ENCODE results near the gene RAI1. TPM values are rescaled to one million over a fixed set of nuclear protein-coding genes. Genes with fewer than 3 reads are reported as not detected.

Gene RAI1
- total RNA-seq, 1 donor from 2014 or later, result 46.2 TPM

DNA sequence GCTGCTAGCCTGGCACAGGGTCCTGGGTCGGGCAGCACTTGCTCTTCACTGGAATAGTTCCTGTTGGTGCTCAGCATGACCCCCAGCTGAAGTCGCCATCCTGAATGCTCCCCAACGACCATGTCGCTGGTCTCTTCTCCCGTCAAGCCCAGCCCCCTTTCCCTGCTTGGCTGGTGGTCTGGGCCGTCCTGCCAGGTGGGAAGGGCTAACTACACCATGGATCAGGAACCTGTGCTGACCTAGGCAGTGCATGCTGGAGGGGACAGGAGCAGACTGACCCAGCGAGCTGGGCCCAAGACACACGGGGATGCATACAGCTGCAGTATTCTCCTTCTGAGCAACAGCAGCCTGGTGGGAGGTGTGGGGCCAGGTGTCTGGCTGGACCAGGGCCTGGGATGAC, 164.7 kb downstream of the RAI1 start:
- Mint-ChIP-seq H3K9me3 (ENCODE audit: unreplicated experiment) (no peaks in the 10 kb centered on the region), H3K4me3 (ENCODE audit: unreplicated experiment) (no peak overlapping the region), H3K27me3 (ENCODE audit: unreplicated experiment) (peaks cover 17% of the 10 kb centered on the region), H3K27ac (ENCODE audit: unreplicated experiment) (no peak overlapping the region), H3K4me1 (ENCODE audit: unreplicated experiment) (peaks cover 27% of the 10 kb centered on the region), H3K36me3 (ENCODE audit: low read depth, unreplicated experiment) (peaks cover 3% of the 10 kb centered on the region)
- DNase-seq (ENCODE audit: low spot score), result no peak
- TF ChIP-seq, protein P1, sequence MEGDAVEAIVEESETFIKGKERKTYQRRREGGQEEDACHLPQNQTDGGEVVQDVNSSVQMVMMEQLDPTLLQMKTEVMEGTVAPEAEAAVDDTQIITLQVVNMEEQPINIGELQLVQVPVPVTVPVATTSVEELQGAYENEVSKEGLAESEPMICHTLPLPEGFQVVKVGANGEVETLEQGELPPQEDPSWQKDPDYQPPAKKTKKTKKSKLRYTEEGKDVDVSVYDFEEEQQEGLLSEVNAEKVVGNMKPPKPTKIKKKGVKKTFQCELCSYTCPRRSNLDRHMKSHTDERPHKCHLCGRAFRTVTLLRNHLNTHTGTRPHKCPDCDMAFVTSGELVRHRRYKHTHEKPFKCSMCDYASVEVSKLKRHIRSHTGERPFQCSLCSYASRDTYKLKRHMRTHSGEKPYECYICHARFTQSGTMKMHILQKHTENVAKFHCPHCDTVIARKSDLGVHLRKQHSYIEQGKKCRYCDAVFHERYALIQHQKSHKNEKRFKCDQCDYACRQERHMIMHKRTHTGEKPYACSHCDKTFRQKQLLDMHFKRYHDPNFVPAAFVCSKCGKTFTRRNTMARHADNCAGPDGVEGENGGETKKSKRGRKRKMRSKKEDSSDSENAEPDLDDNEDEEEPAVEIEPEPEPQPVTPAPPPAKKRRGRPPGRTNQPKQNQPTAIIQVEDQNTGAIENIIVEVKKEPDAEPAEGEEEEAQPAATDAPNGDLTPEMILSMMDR (IDR thresholded peaks at IDR 0.05; ENCODE audit: unreplicated experiment), result no peak

DNA sequence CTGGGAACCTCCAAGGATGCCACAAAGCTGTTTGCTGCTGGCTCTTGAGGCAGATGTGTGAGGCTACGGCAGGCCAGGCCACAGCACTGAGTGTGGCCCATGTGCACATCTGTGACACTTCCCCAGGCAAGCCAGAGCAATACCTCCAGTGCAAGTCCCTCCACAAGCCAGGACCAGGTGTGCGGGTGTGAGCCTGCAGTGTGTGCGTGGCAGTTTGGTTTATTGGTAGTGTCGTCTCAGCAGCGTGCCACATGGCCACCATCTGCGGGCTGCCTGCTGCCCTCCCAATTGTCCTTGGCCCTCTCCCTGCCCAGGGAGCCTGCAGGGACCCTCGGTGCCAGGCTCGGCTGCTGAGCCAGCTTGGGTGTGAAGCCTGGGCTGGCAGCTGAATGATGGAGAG, 165.4 kb downstream of the RAI1 start:
- H3K27me3 Mint-ChIP-seq (ENCODE audit: unreplicated experiment), result peaks cover 13% of the 10 kb centered on the region
- H3K4me1 Mint-ChIP-seq (ENCODE audit: unreplicated experiment), result peaks cover 23% of the 10 kb centered on the region
- TF ChIP-seq, protein P1 (IDR thresholded peaks at IDR 0.05; ENCODE audit: unreplicated experiment), result no peak
- H3K9me3 Mint-ChIP-seq (ENCODE audit: unreplicated experiment), result no peaks in the 10 kb centered on the region
- H3K4me3 Mint-ChIP-seq (ENCODE audit: unreplicated experiment), result no peak overlapping the region
- H3K36me3 Mint-ChIP-seq (ENCODE audit: low read depth, unreplicated experiment), result no peaks in the 10 kb centered on the region
- no peak overlapping the region for H3K27ac Mint-ChIP-seq (ENCODE audit: unreplicated experiment)
- DNase-seq (ENCODE audit: low spot score), result no peak

DNA sequence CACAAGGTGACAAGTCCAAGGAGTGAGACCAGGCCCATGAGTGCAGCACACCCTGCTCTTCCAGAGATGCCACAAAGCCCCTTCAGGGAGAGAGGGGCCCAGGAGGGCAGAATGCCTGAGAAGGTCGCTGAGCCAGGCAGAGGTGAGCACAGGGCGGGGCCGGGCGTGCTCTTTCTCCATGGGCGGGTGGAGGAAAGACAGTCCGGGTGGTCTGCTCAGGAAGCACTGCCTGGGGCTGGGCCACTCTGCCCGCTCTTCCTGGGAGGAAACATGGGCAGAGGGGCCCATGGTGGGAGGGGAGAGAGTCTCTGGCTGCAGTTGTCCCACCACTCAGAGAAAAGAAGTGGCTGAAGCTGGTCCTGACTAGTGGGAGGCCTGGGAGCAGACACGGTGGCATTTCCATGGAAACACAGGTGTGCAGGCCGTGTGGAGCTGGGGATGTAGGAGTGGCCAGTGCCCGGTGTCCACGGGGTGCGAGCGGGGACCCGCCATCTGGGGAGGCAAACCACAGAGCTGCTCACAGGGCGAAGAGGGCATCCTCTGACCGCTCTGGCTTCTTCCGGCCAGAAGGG, 165.9 kb downstream of the RAI1 start:
- TF ChIP-seq, protein P1 (IDR thresholded peaks at IDR 0.05; ENCODE audit: unreplicated experiment), result no peak
- H3K27ac Mint-ChIP-seq (ENCODE audit: unreplicated experiment), result no peak overlapping the region
- DNase-seq (ENCODE audit: low spot score), result no peak

GRCh38 chr17:17847726-17848125, 166.5 kb downstream of the RAI1 start:
- Mint-ChIP-seq H3K4me1 (ENCODE audit: unreplicated experiment) (peaks cover 15% of the 10 kb centered on the region), H3K36me3 (ENCODE audit: low read depth, unreplicated experiment) (no peaks in the 10 kb centered on the region), H3K4me3 (ENCODE audit: unreplicated experiment) (no peak overlapping the region), H3K9me3 (ENCODE audit: unreplicated experiment) (no peaks in the 10 kb centered on the region), H3K27me3 (ENCODE audit: unreplicated experiment) (peaks cover 13% of the 10 kb centered on the region), H3K27ac (ENCODE audit: unreplicated experiment) (no peak overlapping the region)
- no peak for DNase-seq (ENCODE audit: low spot score)
- TF ChIP-seq, protein P1 (IDR thresholded peaks at IDR 0.05; ENCODE audit: unreplicated experiment), result no peak

More for the DNA sequence above, 165.9 kb downstream of the RAI1 start:
- H3K4me3 Mint-ChIP-seq (ENCODE audit: unreplicated experiment), result no peak overlapping the region
- peaks cover 20% of the 10 kb centered on the region for H3K4me1 Mint-ChIP-seq (ENCODE audit: unreplicated experiment)
- H3K36me3 Mint-ChIP-seq (ENCODE audit: low read depth, unreplicated experiment), result no peaks in the 10 kb centered on the region
- H3K27me3 Mint-ChIP-seq (ENCODE audit: unreplicated experiment), result peaks cover 14% of the 10 kb centered on the region
- no peaks in the 10 kb centered on the region for H3K9me3 Mint-ChIP-seq (ENCODE audit: unreplicated experiment)

DNA sequence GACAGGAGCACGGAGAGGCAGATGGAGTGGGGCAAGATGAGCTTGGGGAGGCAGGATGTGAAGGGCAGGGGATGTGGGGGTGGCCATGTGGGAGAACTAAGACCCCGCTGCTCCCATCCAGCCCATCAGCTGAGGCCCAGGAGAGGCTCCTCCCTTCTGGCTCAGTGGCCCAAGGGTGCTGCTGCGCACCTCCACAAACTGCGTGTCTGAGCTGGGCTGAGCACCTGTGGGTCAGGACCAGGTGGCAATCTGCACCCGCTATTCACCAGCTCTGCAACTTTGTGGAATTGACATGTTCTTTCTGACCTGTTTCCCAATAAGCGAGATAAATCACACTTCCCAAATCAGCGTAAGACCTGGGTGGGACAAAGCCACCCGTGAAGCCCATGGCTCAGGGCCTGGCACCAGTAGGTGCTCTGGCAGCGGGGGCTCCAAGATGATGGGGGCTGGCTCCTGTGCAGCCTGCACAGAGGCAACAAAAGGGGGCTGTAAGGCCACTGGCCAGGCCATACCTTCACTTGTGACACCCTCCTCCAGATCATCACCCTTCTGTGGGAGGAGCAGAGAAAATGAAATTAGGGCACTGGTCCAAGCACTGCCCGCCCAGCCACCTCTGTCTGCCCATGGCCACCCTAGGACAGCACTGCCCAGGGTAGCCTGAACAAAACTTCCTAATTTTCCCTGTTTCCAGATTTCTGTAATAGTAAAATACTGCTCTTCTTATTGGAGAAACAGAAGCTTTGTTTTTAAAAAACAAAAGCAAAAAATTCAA, 167.2 kb downstream of the RAI1 start:
- Mint-ChIP-seq H3K9me3 (ENCODE audit: unreplicated experiment) (no peaks in the 10 kb centered on the region), H3K4me3 (ENCODE audit: unreplicated experiment) (no peak overlapping the region), H3K27ac (ENCODE audit: unreplicated experiment) (no peak overlapping the region), H3K27me3 (ENCODE audit: unreplicated experiment) (peaks cover 11% of the 10 kb centered on the region), H3K36me3 (ENCODE audit: low read depth, unreplicated experiment) (no peaks in the 10 kb centered on the region), H3K4me1 (ENCODE audit: unreplicated experiment) (peaks cover 14% of the 10 kb centered on the region)
- no peak for DNase-seq (ENCODE audit: low spot score)
- TF ChIP-seq, protein P1 (IDR thresholded peaks at IDR 0.05; ENCODE audit: unreplicated experiment), result no peak

All from endothelial cell (in vitro differentiated cells).